Germinal center (tissue), 1 donor: ENCODE results near the gene CCNF.

Experiments used
- DNase-seq: peaks from one replicate; pipeline ENCODE4 v3.0.0; 2012; ENCODE audit warnings: mixed read lengths, low spot score

Gene CCNF

GRCh38 chr16:2501946-2502895 lies 73.0 kb downstream of the CCNF start:
- DNase-seq = no peak

GRCh38 chr16:2505695-2506094 lies 76.4 kb downstream of the CCNF start:
- no peak for DNase-seq

- peak; percentile 82 for DNase-seq
Observed at GRCh38 chr16:2507052-2507659, 77.9 kb downstream of the CCNF start.

- DNase-seq = no peak
Observed at GRCh38 chr16:2507665-2508064, 78.4 kb downstream of the CCNF start.
